NOMO-1 (cell line): ENCODE measurements around the gene LAMC1.
"Not testable (repeated sequence)": the region's sequence is repeated elsewhere in the genome, so short reads cannot be mapped to it uniquely, and the experiment has no call there.

Experiments used
- DNase-seq, 2 experiments: peaks; one replicate each; lab custom pipeline; 2025; ENCODE audit not compliant: unreplicated experiment in 2 of 2; lab: John Stamatoyannopoulos, UW

The LAMC1 gene

GRCh38 chr1:183143576-183144315, 120.5 kb downstream of the LAMC1 start:
- DNase-seq, result no peak

DNA sequence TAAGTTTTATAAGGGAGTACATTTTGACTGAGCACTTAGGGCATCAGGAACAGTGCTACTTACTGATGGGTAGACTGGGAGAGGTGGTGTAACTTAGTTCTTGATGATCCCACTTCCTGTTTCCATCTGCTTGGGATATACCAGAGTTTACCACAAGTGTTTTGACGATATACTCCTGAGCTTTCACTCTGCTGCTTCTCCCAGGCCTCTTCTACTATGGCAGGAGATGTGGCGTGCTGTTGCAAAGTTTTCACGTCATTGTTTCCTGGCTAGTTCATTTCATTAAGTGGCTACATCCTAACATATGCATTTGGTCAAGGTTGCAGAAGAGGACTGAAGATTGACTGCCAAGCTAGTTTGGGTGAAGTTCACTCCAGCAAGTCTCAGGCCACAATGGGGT, 121.5 kb downstream of the LAMC1 start:
- DNase-seq, result peak in 1 of 2 experiments; percentile 34

GRCh38 chr1:183147735-183148134, 124.5 kb downstream of the LAMC1 start:
- DNase-seq, result no peak

- DNase-seq, result no peak
Observed at GRCh38 chr1:183148599-183148998, 125.4 kb downstream of the LAMC1 start.

- DNase-seq, result no peak
Observed at GRCh38 chr1:183149273-183149672, 126.1 kb downstream of the LAMC1 start.

- DNase-seq, result not testable (repeated sequence)
Observed at GRCh38 chr1:183150032-183150431, 126.8 kb downstream of the LAMC1 start.

- no peak for DNase-seq
Observed at GRCh38 chr1:183150445-183150844, 127.2 kb downstream of the LAMC1 start.

GRCh38 chr1:183152180-183152579, 129.0 kb downstream of the LAMC1 start:
- DNase-seq, result no peak

- DNase-seq, result no peak
Observed at GRCh38 chr1:183155939-183156338, 132.7 kb downstream of the LAMC1 start.

- DNase-seq, result no peak
Observed at GRCh38 chr1:183159960-183160359, 136.7 kb downstream of the LAMC1 start.

GRCh38 chr1:183161391-183161790, 138.2 kb downstream of the LAMC1 start:
- no peak for DNase-seq

GRCh38 chr1:183163316-183163715, 140.1 kb downstream of the LAMC1 start:
- DNase-seq, result no peak

DNA sequence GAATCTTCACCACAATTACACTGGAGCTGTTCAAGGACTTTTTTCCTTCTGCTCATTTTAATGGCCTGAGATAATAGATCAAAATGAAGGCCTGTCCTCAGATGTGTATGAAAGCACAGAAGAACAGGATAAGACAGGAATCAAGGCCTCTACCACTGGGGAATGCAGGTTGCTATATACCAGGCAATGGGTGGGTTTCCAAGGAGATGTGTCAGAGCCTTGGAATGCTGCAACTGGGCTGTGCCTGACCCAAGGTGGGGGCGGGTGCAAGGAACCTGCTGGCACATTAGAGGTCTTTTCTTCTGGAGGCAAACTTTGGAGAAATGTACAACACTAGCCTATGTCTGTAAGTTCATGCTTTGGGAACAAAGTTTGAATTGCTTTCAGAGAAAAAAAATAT, 141.1 kb downstream of the LAMC1 start:
- no peak for DNase-seq

GRCh38 chr1:183164963-183165362, 141.7 kb downstream of the LAMC1 start:
- no peak for DNase-seq

- DNase-seq, result no peak
Observed at GRCh38 chr1:183165456-183165855, 142.2 kb downstream of the LAMC1 start.

- no peak for DNase-seq
Observed at GRCh38 chr1:183166454-183166853, 143.2 kb downstream of the LAMC1 start.

DNA sequence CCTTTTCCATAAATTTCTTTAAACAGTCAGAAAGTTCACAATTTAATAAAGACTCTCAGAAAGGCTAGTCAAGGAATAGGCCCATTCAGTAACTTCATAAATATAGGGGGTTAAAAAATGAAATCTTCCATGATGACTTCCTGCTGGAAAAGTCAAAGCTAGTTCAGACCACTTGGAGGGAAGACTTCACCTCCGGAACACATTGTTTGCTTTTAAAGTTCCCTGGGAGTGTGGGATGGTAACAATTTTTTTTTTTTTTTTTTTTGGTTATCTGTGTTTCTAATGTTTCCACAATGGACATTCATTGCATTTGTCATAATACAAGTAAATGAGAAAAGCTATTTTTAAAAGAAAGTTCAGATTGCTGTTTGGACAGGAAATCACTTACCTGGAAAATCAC, 144.5 kb downstream of the LAMC1 start:
- no peak for DNase-seq

DNA sequence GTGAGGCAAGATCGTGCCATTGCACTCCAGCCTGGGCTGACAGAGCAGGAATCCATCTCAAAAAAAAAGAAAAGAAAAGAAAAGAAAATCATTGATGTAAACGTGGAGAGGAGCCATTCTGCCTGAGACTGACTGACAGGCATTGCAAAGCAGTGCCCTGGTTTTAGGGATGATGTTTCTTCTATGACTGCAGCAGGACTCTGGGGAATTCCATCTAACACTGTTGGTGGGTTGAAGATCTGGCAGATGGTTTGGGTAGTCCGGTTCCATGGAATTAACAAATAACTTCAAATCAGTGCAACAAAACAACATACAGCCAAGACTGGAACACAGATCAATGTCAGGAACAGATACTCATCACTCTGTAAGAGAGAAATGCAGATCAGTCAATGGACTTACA, 145.1 kb downstream of the LAMC1 start:
- no peak for DNase-seq

DNA sequence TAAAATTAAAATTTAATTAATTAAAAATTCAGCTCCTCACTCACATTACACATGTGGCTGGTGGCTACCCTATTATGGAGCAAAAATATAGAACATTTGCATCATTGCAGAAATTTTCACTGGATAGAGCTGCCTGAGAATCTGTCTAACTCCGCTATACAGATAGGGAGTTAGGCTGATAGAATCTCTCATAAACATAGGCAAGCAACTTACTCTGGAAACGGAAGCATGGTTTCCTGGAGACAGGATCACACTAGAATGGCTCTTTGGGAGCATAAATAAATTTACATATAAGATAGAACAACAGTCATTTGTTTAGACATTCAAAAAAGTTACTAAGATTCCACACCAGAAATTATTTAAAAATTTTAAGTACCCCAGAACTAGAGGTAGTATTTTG, 150.6 kb downstream of the LAMC1 start:
- DNase-seq, result no peak

GRCh38 chr1:183175631-183176030, 152.4 kb downstream of the LAMC1 start:
- no peak for DNase-seq

DNA sequence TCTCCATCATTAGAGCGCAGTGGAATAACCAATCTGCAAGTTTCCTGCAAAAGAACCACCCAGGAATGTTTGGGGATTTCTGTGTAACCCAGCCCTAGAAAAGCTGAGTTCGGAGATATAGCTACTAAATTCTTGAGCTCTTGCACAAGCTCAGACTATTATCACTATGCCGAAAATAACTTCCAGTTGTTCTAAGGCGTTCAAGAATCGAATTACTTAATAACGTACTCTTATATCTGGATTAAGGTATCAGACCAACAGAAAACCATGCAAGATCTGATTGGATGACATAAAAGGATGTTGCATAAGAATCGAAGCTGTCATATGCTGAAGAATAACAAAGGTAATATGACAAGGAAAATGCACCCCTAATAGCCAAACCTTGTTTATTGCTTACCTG, 155.3 kb downstream of the LAMC1 start:
- no peak for DNase-seq

- no peak for DNase-seq
Observed at GRCh38 chr1:183179033-183179432, 155.8 kb downstream of the LAMC1 start.

- DNase-seq, result no peak
Observed at GRCh38 chr1:183180218-183180617, 157.0 kb downstream of the LAMC1 start.
